SU-DHL-6 (cell line): ENCODE measurements around the gene CSAG3.

Experiments used
- EZH2phosphoT487 ChIP-seq: fragments of 200-600 bp; sonication (generic), shearing (Covaris generic); conservative IDR thresholded peaks from 2 replicates; pipeline ENCODE4 v1.6.1; 2018; ENCODE audit warnings: mild to moderate bottlenecking, antibody characterized with exemption, low read length, moderate library complexity, mixed read lengths
- TF ChIP-seq, protein P1 (sequence below): fragments of 200-600 bp; sonication (generic); IDR thresholded peaks from one replicate; pipeline ENCODE4 v1.5.1; 2017; ENCODE audit warnings: antibody characterized with exemption, mild to moderate bottlenecking, low read length, moderate library complexity; ENCODE audit not compliant: insufficient read depth, poor library complexity, severe bottlenecking

- TF ChIP-seq, protein P1, sequence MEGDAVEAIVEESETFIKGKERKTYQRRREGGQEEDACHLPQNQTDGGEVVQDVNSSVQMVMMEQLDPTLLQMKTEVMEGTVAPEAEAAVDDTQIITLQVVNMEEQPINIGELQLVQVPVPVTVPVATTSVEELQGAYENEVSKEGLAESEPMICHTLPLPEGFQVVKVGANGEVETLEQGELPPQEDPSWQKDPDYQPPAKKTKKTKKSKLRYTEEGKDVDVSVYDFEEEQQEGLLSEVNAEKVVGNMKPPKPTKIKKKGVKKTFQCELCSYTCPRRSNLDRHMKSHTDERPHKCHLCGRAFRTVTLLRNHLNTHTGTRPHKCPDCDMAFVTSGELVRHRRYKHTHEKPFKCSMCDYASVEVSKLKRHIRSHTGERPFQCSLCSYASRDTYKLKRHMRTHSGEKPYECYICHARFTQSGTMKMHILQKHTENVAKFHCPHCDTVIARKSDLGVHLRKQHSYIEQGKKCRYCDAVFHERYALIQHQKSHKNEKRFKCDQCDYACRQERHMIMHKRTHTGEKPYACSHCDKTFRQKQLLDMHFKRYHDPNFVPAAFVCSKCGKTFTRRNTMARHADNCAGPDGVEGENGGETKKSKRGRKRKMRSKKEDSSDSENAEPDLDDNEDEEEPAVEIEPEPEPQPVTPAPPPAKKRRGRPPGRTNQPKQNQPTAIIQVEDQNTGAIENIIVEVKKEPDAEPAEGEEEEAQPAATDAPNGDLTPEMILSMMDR: no peak
- no peak for TF ChIP-seq EZH2phosphoT487
Measured at GRCh38 chrX:152738560-152738959, 20.5 kb upstream of the CSAG3 start.
